ENCODE results near the gene CEP350. TPM values are rescaled to one million over a fixed set of nuclear protein-coding genes. Genes with fewer than 3 reads are reported as not detected.

Gene CEP350
- polyA plus RNA-seq, 2 of the 4 experiments (the other 2 are of a cell fraction), result 6.4 to 22.6 TPM

DNA sequence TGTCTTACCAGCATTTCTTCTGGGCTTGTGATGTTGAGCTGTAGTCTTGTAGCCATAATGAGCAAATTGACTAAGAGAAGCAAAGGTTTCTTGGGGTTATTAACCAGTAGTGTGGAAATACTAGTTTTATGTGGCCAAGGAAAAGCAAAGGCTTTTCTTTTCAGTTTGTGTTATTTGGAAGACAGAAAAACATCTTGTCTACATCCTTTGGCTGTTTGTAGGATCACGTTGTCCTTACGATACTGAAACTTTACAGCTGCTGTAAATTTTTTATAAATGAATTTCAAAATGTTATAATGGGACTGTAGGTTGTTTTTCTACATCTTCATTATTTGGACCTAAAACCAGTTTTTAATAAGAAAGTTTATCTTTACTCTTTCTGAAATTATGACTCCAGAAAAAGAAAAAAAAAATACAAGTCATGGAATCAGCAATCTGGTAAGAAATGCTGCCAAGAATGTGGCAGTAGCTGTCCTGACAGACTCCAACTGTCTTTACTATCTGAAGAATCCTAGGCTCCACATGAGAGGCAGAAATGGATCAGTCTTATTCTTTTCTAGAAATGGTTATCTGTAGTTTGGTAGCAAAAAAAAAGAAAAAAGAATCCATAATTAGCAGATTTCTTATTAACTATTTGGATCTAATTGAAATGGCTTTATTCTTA is 158.5 kb downstream of the CEP350 start:
- H3K27ac ChIP-seq, result no peak overlapping the region
- peaks cover 12% of the 10 kb centered on the region for H3K4me1 ChIP-seq
- ChIA-PET CTCF (interaction anchor here (0.6 to 2.9 kb wide), 5 partner anchors 12 to 75 kb away, joined by 3 to 10 read pairs (median 4); no protein-coding TSS in a partner anchor), POLR2A (no interaction called here)
- FAIRE-seq (no peak), DNase-seq (ENCODE audit: low read depth in 1 of 2, low spot score in 1 of 2) (no peak), ATAC-seq (no peak)
- no peak overlapping the region for H3K4me2 ChIP-seq
- TF ChIP-seq HOXA7 (CRISPR knock-in tag; IDR thresholded peaks at IDR 0.05), result no peak
- TF ChIP-seq CBX2 (IDR thresholded peaks at IDR 0.05; ENCODE audit: borderline replicate concordance, low read depth), result no peak
- TF ChIP-seq KDM1A (IDR thresholded peaks at IDR 0.05; ENCODE audit: low read depth), result no peak
- no peak for TF ChIP-seq EHF (CRISPR knock-in tag; IDR thresholded peaks at IDR 0.05)
- TF ChIP-seq, protein P1, sequence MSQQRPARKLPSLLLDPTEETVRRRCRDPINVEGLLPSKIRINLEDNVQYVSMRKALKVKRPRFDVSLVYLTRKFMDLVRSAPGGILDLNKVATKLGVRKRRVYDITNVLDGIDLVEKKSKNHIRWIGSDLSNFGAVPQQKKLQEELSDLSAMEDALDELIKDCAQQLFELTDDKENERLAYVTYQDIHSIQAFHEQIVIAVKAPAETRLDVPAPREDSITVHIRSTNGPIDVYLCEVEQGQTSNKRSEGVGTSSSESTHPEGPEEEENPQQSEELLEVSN (IDR thresholded peaks at IDR 0.05; ENCODE audit: borderline replicate concordance, low read depth), result no peak
- TF ChIP-seq BHLHE40 (IDR thresholded peaks at IDR 0.05; ENCODE audit: low read depth, low read length), result no peak
- TF ChIP-seq NPAS2 (CRISPR knock-in tag; IDR thresholded peaks at IDR 0.05; ENCODE audit: borderline replicate concordance), result no peak
- no peak for TF ChIP-seq MAFK (IDR thresholded peaks at IDR 0.05; ENCODE audit: partially characterized antibody)
- TF ChIP-seq, protein P2, sequence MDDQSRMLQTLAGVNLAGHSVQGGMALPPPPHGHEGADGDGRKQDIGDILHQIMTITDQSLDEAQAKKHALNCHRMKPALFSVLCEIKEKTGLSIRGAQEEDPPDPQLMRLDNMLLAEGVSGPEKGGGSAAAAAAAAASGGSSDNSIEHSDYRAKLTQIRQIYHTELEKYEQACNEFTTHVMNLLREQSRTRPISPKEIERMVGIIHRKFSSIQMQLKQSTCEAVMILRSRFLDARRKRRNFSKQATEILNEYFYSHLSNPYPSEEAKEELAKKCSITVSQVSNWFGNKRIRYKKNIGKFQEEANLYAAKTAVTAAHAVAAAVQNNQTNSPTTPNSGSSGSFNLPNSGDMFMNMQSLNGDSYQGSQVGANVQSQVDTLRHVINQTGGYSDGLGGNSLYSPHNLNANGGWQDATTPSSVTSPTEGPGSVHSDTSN (IDR thresholded peaks at IDR 0.05), result no peak
- TF ChIP-seq, protein P3, sequence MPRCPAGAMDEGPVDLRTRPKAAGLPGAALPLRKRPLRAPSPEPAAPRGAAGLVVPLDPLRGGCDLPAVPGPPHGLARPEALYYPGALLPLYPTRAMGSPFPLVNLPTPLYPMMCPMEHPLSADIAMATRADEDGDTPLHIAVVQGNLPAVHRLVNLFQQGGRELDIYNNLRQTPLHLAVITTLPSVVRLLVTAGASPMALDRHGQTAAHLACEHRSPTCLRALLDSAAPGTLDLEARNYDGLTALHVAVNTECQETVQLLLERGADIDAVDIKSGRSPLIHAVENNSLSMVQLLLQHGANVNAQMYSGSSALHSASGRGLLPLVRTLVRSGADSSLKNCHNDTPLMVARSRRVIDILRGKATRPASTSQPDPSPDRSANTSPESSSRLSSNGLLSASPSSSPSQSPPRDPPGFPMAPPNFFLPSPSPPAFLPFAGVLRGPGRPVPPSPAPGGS (IDR thresholded peaks at IDR 0.05), result no peak
- no peak overlapping the region for H3K4me3 ChIP-seq
- WGBS (ENCODE audit: missing lambda C conversion rate), result over 99% methylated on average over 2 of the region's 2 CpGs
- no peaks in the 10 kb centered on the region for H3K9me3 ChIP-seq

- CTCF ChIA-PET, result interaction anchor here (1.0 to 2.9 kb wide), 5 partner anchors 9 to 73 kb away, joined by 3 to 10 read pairs (median 3); no protein-coding TSS in a partner anchor
- TF ChIP-seq EHF (CRISPR knock-in tag; IDR thresholded peaks at IDR 0.05), result no peak
- TF ChIP-seq SMC3 (IDR thresholded peaks at IDR 0.05), result no peak
- no peak for TF ChIP-seq NR3C1 (IDR thresholded peaks at IDR 0.05)
- TF ChIP-seq, protein P3 (IDR thresholded peaks at IDR 0.05), result no peak
- no peak for TF ChIP-seq NPAS2 (CRISPR knock-in tag; IDR thresholded peaks at IDR 0.05; ENCODE audit: borderline replicate concordance)
- no peak for TF ChIP-seq KDM1A (IDR thresholded peaks at IDR 0.05; ENCODE audit: low read depth)
- no peak for TF ChIP-seq EP300 (IDR thresholded peaks at IDR 0.05)
- TF ChIP-seq RARB (CRISPR knock-in tag; IDR thresholded peaks at IDR 0.05), result no peak
- no peak for TF ChIP-seq RAD21 (conservative IDR thresholded peaks at IDR 0.05 in 1 of 2, IDR thresholded peaks at IDR 0.05 in 1 of 2)
- TF ChIP-seq HEYL (CRISPR knock-in tag; IDR thresholded peaks at IDR 0.05), result no peak
- TF ChIP-seq TP53 (CRISPR knock-in tag; IDR thresholded peaks at IDR 0.05), result no peak
- no peak for TF ChIP-seq ELK1 (IDR thresholded peaks at IDR 0.05; ENCODE audit: low read depth, low read length)
- no peak for TF ChIP-seq BHLHE40 (IDR thresholded peaks at IDR 0.05; ENCODE audit: low read depth, low read length)
- TF ChIP-seq CHD2 (IDR thresholded peaks at IDR 0.05; ENCODE audit: low read length, partially characterized antibody), result no peak
- TF ChIP-seq HOXA7 (CRISPR knock-in tag; IDR thresholded peaks at IDR 0.05), result no peak
- TF ChIP-seq ZSCAN20 (CRISPR knock-in tag; IDR thresholded peaks at IDR 0.05), result no peak
- TF ChIP-seq HDAC2 (IDR thresholded peaks at IDR 0.05), result no peak
- TF ChIP-seq GATA3 (IDR thresholded peaks at IDR 0.05; ENCODE audit: borderline replicate concordance), result no peak
- TF ChIP-seq MAZ (IDR thresholded peaks at IDR 0.05; ENCODE audit: borderline replicate concordance, low read depth, low read length), result no peak
- Histone ChIP-seq H3K4me2 (no peak overlapping the region), H3K4me1 (peaks cover 15% of the 10 kb centered on the region), H3K4me3 (no peak overlapping the region), H3K9me3 (no peaks in the 10 kb centered on the region), H3K27ac (no peak overlapping the region)
- 90% methylated on average over 4 of the region's 4 CpGs for WGBS (ENCODE audit: missing lambda C conversion rate)
- DNase-seq (ENCODE audit: low read depth in 1 of 2, low spot score in 1 of 2) (no peak), FAIRE-seq (no peak), ATAC-seq (no peak)
- POLR2A ChIA-PET, result no interaction called here
These were observed 159.9 kb downstream of the CEP350 start for GRCh38 chr1:180114396-180114945.

All from A549 (cell line).